NK-92 (cell line): ENCODE measurements around the gene PRMT1.

Source experiments
- DNase-seq: peaks from one replicate; lab custom pipeline; 2025; ENCODE audit not compliant: unreplicated experiment; lab: John Stamatoyannopoulos, UW

PRMT1 gene

GRCh38 chr19:49667473-49667872 is 9.6 kb upstream of the PRMT1 start:
- no peak for DNase-seq

GRCh38 chr19:49669516-49669915 is 7.6 kb upstream of the PRMT1 start:
- DNase-seq = no peak

DNA sequence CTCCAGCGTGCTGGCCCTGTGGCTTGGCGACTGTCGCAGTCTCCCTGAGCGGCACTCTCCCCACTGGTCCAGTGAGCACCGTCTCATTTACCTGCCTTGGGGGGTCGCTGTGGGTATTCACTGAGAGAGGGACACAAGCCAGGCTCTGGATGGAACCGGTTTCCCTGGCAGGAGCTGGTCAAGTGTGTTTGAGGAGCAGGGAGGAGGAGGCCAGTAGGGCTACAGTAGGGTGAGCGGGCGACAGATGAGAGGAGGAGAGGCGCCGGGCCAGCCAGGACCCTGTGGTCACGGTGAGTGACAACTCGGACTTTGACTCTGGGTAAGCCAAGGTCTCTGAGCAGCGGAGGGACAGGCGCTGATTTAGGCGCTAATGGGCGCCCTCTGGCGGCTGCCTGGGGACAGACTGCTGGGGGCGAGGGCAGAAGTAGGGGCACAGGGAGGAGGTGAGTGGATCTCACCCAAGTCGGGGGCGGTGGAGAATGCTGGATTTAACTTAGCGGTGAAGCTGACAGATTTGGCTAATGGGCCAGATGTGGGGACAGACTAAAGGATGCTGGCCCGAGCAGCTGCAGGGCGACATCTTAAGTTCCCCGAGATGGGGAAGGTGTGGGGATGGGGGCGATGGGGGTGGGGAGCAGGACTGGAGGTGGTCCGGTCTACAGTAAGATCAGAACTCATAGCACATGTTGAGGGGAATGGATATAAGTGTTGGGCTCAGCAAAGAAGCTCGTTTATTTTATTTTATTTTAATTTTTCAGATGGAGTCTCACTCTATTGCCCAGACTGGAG is 4.7 kb upstream of the PRMT1 start:
- DNase-seq = no peak

- no peak for DNase-seq
Measured at GRCh38 chr19:49676136-49676783, 811 bp upstream of the PRMT1 start.

DNA sequence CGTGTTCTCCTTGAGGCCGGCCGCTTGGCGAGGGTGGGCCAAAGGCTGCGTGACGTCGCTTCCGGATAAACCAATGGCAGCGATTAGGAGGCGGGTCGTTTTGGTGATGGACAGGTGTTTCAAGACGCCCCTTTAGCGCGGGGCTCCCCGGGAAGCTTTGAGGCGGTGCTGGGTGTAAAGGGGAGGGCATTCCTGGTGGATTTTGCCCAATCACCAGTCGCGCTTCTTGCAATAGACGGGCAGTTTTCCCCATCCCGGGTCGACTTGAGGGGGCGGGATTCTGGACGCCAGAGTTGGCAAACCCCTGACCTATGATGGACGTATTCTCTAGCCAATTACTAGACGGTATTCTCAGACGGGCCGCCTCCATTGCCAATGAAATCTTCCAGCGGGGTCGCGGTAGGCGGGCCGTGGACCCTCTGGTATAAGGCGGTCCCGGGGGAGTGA is 264 bp upstream of the PRMT1 start:
- DNase-seq = peak; percentile 95

DNA sequence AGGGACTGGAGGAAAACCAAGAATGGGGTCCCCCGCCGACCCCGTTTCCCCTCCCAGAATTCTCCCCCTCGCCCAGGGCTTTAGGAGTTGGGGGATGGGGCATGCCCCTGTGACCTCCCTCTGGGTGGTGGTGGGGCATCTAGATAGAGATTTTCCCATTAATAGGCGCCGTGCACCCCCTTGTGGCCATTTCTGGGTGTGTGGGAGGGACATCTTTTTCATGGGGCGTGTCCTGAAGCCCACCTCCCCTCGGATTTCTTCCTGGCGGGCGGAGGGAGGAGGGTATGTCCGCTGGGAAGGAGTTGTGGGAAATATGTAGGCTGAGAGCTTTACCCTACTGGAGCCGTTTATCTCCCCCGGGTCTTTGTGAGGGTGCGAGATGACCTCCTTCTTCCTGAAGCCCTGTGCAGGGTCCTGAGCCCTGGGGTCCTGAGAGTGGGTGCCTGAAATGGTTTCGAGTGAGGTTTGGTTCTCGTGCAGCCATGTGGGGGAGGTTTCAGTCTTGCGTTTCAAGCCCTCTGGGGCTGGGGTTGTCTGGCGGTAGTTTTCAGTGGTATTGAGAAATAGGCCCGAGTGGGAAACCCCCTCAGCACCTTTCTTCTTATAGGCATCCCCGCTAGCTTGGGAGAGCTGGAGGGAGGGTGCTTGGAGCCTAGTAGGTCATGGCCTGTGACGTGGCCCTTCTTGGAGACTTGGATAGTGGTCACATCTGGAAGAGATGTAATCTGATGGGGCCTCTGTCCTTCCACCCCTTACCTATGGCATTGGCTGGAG is 1.0 kb downstream of the PRMT1 start:
- no peak for DNase-seq

DNA sequence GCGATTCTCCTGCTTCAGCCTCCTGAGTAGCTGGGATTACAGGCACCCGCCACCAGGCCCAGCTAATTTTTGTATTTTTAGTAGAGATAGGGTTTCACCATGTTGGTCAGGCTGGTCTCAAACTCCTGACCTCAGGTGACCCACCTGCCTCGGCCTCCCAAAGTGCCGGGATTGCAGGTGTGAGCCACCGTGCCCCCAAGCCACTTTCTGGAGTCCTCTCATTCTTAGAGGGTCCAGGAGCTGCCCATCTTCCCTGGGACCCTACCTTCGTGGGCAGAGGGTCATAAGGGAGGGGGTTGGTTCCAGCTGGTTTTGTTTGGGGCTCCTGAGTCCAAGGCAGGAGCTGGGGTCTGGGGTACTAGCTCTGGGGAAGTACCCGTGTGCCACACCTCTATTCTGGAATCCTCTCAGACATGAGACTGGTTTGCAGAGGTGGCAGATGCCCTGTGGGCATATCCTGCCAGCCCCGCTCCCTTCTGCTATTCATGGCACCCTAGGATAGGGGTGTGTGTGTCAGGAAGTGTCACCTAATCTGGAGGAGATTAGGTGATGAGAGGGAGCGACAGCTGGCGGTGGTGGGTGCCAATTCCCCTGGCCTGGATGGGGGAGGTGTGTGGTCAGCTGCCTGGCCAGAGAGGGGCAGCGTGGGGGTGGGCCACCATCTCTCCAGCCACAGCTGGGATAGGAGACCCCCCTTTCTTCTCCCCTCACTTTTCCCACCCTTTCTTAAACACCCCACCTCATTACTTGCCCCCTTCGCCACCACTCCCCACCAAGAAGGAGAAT is 2.1 kb downstream of the PRMT1 start:
- no peak for DNase-seq

DNA sequence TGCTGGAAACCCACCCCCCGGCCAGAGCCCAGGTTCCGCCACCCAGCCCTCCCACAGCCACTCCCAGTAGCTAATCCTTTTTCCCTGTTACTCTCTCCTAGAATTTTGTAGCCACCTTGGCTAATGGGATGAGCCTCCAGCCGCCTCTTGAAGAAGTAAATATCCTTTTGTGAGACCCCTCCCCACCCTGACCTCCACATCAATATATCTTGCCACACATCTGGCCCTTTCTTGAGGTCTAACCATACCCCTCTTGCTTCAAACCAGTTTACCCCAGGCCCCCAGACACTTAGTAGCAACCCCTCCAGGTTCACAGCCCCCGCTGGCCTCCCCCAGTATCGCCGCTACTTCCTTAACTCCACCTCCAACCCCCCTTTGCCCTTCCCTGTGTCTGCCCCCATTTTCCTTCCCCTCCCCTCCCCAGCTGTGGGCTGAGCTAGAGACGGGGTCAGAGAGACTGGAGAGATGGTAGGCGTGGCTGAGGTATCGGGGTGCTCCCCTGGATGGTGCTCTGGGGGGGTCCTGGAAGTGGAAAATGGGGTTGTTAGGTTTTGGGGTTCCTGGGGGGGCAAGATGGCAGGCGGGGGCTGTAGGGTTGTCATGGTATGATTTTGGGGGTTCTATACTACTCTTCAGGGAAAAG is 2.8 kb downstream of the PRMT1 start:
- DNase-seq = no peak

GRCh38 chr19:49680421-49681351 is 3.6 kb downstream of the PRMT1 start:
- DNase-seq = peak; percentile 61

- DNase-seq = no peak
Measured at GRCh38 chr19:49681830-49682229, 4.8 kb downstream of the PRMT1 start.

DNA sequence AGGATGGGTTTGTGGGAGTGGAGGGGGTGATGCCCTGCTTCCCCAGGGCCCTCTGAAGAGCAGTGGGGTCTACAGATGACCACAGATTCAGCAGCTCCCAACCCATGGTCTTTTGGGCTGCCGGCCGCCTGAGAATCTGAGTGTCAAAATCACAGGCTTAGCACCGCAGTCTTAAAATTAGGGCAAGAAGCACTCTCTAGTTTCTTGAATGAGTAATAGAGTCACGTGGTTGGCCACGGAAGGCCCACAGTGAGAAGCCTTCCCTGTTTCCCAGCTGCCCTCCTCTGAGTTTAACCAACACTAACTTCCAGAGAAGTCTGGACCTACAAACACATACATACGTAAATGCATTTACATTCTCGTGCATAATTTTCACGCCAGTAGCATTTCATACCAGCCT is 5.2 kb downstream of the PRMT1 start:
- DNase-seq = no peak

DNA sequence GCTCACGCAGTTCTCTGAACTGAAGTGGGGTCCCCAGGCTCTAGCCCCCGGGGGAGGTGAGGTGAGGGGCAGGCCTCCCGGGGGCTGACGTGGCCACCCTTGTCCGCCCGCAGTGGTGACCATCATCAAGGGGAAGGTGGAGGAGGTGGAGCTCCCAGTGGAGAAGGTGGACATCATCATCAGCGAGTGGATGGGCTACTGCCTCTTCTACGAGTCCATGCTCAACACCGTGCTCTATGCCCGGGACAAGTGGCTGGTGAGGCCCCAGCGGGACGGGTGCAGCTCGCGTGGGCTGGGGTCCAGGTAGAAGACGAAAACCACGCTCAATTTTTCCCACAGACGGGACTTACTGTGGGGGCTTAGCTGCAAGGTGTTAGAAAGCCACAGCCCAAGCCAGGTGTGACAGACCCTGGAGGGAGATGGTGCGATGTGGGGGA is 6.8 kb downstream of the PRMT1 start:
- no peak for DNase-seq

DNA sequence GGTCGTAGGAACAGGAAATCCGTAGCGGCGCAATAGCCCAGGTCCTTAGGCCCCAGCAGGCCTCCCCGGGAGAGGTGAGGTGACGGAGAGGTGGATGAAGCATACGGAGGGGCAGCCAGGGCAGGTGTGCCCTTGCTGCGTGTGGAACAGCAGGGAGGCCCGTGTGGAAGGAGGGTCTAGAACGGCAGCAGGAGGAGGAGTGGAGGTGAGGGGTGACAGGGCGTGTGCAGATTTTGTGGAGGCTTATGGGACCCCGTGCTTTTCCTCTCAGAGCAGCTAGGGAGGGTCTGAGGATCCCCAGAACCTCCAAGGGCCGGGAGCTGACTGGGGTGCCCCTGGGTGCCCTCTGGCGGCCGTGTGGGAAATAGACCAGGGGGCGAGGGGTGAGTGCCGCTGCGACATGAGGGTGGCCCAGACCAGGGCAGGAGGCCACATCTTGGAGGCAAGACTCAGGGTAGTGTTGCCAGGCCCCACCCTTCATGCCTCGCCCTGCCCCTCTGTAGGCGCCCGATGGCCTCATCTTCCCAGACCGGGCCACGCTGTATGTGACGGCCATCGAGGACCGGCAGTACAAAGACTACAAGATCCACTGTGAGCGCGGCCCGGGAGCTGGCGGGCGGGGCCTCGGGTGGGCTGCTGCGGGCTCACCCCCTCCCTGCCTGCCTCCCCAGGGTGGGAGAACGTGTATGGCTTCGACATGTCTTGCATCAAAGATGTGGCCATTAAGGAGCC is 7.3 kb downstream of the PRMT1 start:
- no peak for DNase-seq

DNA sequence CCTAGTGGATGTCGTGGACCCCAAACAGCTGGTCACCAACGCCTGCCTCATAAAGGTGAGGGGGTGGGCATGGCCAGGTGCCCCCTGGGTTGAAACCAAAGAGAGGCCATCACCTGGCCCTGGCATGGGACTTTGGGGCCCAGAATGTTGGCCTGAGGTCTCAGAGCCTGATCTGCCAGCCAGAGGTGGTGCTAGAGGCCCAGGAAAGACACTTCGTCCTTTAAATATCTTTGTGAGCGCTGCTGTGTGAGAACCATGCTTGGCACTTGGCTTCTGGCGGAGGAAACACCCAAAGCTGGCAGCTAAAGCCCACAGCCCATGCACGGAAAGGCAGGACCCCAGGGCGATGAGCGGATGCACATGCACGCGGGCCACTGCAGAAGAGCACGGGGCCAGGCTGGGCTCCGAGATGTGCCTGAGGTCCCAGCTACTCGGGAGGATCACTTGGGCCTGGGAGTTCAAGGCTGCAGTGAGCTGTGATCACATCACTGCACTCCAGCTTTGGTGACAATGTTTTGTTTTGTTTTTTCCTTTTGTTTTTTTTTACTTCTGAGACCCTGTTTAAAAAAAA is 8.0 kb downstream of the PRMT1 start:
- DNase-seq = no peak

DNA sequence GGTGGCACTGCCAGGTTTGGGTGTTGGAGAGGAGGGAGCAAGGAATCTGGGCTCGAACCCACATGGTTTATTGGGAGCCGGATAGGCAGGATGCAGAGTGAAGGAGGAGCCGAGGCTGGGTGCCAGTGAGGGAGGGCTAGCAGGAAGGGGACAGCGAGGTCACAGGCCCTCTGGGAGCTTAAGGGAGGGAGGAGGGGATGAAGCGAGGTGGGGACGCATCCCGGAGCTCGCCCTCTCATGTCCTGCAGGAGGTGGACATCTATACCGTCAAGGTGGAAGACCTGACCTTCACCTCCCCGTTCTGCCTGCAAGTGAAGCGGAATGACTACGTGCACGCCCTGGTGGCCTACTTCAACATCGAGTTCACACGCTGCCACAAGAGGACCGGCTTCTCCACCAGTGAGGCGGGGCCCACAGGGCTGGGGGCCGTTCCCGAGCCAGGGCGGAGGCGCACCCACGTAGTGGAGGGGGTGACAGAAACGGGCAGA is 8.8 kb downstream of the PRMT1 start:
- DNase-seq = no peak

GRCh38 chr19:49686503-49687088 is 9.5 kb downstream of the PRMT1 start:
- no peak for DNase-seq

- DNase-seq = no peak
Measured at GRCh38 chr19:49687150-49687549, 10.1 kb downstream of the PRMT1 start.
